ENCODE results near the gene HBZ. TPM values are rescaled to one million over a fixed set of nuclear protein-coding genes. Genes with fewer than 3 reads are reported as not detected.

The HBZ gene
- total and polyA plus RNA-seq, 4 donors, result 0.09 to 9.2 (median 0.37) TPM; not detected in 1

GRCh38 chr16:114327-114726 lies 38.1 kb upstream of the HBZ start:
- WGBS, 2 donors, result 90 to 94% methylated on average over 2 of the region's 2 CpGs
- no peak for ATAC-seq (ENCODE audit: insufficient read depth, low FRiP score)

DNA sequence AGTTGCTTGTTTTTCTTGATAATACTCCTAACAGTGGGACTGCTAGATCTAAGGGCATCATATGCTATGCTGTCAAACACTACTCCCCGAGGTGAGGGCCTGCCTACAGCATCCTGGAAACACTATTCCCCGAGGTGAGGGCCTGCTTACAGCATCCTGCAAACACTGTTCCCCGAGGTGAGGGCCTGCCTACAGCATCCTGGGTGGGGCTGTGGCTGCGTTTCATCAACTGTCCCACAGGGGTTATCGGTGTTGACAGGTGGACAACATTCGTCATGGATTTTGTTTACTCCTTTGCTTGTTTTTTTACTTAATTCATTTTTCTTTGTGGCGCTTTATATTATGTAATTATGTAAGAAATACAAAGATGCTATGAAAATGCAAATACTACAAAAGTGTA lies 36.4 kb upstream of the HBZ start:
- H3K27me3 ChIP-seq (ENCODE audit: control insufficient read depth in 3 of 3, insufficient read depth in 3 of 3, low read length in 2 of 3), result no peaks in the 10 kb centered on the region
- no peaks in the 10 kb centered on the region for H3K9me3 ChIP-seq (ENCODE audit: control insufficient read depth in 4 of 4, insufficient read depth in 3 of 4, low read length in 3 of 4)
- H3K4me3 ChIP-seq, result no peak overlapping the region
- no peak overlapping the region for H3K27ac ChIP-seq (ENCODE audit: low read depth in 1 of 2, low read length in 1 of 2)
- H3K4me1 ChIP-seq (ENCODE audit: control insufficient read depth in 5 of 5, insufficient read depth in 5 of 5, low read length in 5 of 5), result peaks cover 0 to 3% (median 0%) of the 10 kb centered on the region in 5 donors
- peaks cover 7 to 26% (median 14%) of the 10 kb centered on the region in 4 donors for H3K36me3 ChIP-seq (ENCODE audit: control insufficient read depth in 4 of 4, insufficient read depth in 4 of 4, low read length in 4 of 4)
- DNase-seq (no peak), ATAC-seq (ENCODE audit: insufficient read depth, low FRiP score) (no peak)
- H3K9ac ChIP-seq (ENCODE audit: insufficient read depth in 1 of 2, low read length in 2 of 2), result no peak overlapping the region
- 80 to 82% methylated on average over 7 of the region's 7 CpGs for WGBS, 2 donors
- TF ChIP-seq, protein P1, sequence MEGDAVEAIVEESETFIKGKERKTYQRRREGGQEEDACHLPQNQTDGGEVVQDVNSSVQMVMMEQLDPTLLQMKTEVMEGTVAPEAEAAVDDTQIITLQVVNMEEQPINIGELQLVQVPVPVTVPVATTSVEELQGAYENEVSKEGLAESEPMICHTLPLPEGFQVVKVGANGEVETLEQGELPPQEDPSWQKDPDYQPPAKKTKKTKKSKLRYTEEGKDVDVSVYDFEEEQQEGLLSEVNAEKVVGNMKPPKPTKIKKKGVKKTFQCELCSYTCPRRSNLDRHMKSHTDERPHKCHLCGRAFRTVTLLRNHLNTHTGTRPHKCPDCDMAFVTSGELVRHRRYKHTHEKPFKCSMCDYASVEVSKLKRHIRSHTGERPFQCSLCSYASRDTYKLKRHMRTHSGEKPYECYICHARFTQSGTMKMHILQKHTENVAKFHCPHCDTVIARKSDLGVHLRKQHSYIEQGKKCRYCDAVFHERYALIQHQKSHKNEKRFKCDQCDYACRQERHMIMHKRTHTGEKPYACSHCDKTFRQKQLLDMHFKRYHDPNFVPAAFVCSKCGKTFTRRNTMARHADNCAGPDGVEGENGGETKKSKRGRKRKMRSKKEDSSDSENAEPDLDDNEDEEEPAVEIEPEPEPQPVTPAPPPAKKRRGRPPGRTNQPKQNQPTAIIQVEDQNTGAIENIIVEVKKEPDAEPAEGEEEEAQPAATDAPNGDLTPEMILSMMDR (IDR thresholded peaks at IDR 0.05; ENCODE audit: control extremely low read depth, extremely low read depth), result no peak

More at GRCh38 chr16:114327-114726, 38.1 kb upstream of the HBZ start:
- DNase-seq, result no peak
- Histone ChIP-seq H3K4me3 (no peak overlapping the region), H3K36me3 (ENCODE audit: control insufficient read depth in 4 of 4, insufficient read depth in 4 of 4, low read length in 4 of 4) (peaks cover 14 to 27% (median 17%) of the 10 kb centered on the region in 4 donors), H3K27me3 (ENCODE audit: control insufficient read depth in 3 of 3, insufficient read depth in 3 of 3, low read length in 2 of 3) (no peaks in the 10 kb centered on the region), H3K9me3 (ENCODE audit: control insufficient read depth in 4 of 4, insufficient read depth in 3 of 4, low read length in 3 of 4) (no peaks in the 10 kb centered on the region), H3K9ac (ENCODE audit: insufficient read depth in 1 of 2, low read length in 2 of 2) (no peak overlapping the region), H3K27ac (ENCODE audit: low read depth in 1 of 2, low read length in 1 of 2) (no peak overlapping the region), H3K4me1 (ENCODE audit: control insufficient read depth in 5 of 5, insufficient read depth in 5 of 5, low read length in 5 of 5) (peaks cover 0 to 3% (median 0%) of the 10 kb centered on the region in 5 donors)
- TF ChIP-seq, protein P1 (IDR thresholded peaks at IDR 0.05; ENCODE audit: control extremely low read depth, extremely low read depth), result no peak

- Histone ChIP-seq H3K9me3 (ENCODE audit: control insufficient read depth in 4 of 4, insufficient read depth in 3 of 4, low read length in 3 of 4) (no peaks in the 10 kb centered on the region), H3K27ac (ENCODE audit: low read depth in 1 of 2, low read length in 1 of 2) (no peak overlapping the region), H3K4me3 (no peak overlapping the region), H3K4me1 (ENCODE audit: control insufficient read depth in 5 of 5, insufficient read depth in 5 of 5, low read length in 5 of 5) (peaks cover 0 to 3% (median 0%) of the 10 kb centered on the region in 5 donors), H3K27me3 (ENCODE audit: control insufficient read depth in 3 of 3, insufficient read depth in 3 of 3, low read length in 2 of 3) (no peaks in the 10 kb centered on the region), H3K9ac (ENCODE audit: insufficient read depth in 1 of 2, low read length in 2 of 2) (no peak overlapping the region), H3K36me3 (ENCODE audit: control insufficient read depth in 4 of 4, insufficient read depth in 4 of 4, low read length in 4 of 4) (peaks cover 0 to 18% (median 11%) of the 10 kb centered on the region in 4 donors)
- WGBS, 2 donors, result 63 to 67% methylated on average over 19 of the region's 19 CpGs
- TF ChIP-seq, protein P1 (IDR thresholded peaks at IDR 0.05; ENCODE audit: control extremely low read depth, extremely low read depth), result peak; percentile 22
- DNase-seq, result peak; percentile 71 to 83 (median 78)
- peak; percentile 67 for ATAC-seq (ENCODE audit: insufficient read depth, low FRiP score)
Observed at GRCh38 chr16:117379-118365, 34.8 kb upstream of the HBZ start.

All from lung (tissue), 12 donors.